ENCODE results near the gene ACSL1.

Gene ACSL1, protein sequence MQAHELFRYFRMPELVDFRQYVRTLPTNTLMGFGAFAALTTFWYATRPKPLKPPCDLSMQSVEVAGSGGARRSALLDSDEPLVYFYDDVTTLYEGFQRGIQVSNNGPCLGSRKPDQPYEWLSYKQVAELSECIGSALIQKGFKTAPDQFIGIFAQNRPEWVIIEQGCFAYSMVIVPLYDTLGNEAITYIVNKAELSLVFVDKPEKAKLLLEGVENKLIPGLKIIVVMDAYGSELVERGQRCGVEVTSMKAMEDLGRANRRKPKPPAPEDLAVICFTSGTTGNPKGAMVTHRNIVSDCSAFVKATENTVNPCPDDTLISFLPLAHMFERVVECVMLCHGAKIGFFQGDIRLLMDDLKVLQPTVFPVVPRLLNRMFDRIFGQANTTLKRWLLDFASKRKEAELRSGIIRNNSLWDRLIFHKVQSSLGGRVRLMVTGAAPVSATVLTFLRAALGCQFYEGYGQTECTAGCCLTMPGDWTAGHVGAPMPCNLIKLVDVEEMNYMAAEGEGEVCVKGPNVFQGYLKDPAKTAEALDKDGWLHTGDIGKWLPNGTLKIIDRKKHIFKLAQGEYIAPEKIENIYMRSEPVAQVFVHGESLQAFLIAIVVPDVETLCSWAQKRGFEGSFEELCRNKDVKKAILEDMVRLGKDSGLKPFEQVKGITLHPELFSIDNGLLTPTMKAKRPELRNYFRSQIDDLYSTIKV

DNA sequence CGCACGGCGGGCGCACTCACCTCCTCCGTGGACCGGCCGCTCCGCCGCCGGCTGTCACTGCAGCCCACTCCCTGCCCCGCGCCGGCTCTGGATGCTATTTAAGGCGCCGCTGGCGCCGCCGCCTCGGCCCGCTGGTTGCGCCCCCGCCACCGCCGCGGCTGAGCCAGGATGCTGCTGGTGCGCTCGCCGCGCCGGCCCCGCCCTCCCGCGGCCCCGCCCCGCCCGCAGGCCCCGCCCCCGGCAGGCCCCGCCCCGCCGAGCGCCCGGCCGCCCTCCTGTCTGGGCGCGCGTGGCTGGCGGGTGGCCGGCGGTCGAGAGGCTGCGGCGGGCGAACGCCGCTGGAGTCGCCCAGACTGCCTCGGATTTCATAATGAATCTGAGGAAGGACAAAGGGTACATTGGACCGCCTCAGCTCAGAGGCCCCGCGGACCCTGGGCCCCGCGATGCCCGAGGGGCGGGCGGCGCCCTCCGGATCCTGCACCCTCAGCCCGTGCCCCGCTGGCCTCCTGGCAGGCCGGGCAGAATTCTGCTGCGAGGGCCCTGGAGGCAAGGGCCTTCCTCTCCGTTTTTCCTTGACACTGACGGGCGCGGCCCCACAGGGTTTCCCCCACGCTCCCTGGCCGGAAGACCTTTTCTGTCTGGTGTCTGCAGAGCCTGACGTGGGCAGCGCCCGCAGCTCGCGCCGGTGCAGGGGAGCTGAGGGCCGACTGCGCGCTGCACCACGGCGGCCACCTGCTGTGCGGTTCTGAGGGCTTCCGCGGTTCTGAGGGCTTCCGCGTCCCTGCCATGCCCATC, at the start of gene ACSL1:
Gene ACSL1, minus strand, starts transcription at position 73 of the 795 bp plus-strand sequence. CDS start 22,454 bp downstream, outside the sequence.
- peak within 1 kb of the TSS; percentile 48 to 86 (median 61) for H3K4me3 ChIP-seq
- peak within 1 kb of the TSS; percentile 60 to 87 (median 83) for H3K27ac ChIP-seq

GRCh38 chr4:184873054-184873453, 47.3 kb upstream of the ACSL1 start:
- H3K27ac ChIP-seq: no peak overlapping the region
- H3K4me3 ChIP-seq: no peak overlapping the region

DNA sequence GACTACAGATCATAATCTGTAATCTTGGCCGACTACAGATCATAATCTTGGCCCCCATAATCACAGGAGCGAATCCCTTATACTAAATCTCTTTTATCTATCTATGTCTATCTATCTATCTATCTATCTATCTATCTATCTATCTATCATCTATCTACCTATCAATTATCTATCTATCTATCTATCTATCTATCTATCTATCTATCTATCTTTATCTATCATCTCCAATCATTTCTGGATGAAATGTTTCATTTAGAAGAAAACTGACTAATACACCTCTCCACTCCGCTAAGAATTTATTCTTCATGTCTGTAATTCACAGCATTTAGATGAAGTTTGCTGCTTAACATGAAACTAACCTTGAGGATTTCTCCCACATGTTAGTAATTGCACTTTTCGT, 45.0 kb upstream of the ACSL1 start:
- no peak overlapping the region for H3K27ac ChIP-seq
- no peak overlapping the region for H3K4me3 ChIP-seq

DNA sequence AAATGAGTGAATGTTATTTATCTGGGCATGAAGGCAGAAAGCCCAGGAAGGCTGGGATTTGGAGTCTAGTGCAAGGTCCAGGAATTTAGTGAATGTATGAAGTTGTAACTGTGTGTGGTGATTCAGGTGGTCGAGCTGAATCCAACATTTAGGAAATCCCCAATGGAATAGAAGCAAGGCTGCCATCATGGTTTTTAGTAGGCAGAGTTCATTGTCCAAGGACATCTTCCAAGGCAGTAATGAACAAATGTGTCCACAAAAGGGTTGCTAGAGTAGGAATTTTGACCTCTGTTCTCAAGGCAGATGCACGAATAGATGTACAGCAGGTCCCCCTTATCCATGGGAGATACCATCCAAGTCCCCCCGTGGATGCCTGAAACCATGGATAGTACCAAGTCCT, 42.9 kb upstream of the ACSL1 start:
- Histone ChIP-seq H3K4me3 (no peak overlapping the region), H3K27ac (no peak overlapping the region)

DNA sequence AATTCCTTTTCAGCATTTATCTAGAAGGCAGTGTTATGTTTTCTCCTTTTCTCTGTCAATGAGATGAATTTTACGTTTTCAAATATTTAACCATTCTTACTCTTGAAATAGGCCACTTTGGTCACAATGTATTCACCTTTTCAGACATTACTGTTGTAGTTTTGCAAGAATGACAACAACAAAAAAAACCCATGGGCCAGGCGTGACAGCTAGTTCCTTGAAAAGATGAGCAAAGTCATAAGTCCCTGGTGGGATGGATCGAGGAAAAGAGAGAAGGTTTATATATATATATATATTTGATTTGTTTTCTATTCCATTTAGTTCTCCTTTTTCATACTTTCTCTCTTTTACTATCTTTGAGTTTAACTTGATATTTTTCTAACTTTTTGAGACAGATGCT, 38.1 kb upstream of the ACSL1 start:
- H3K4me3 ChIP-seq: no peak overlapping the region
- H3K27ac ChIP-seq: no peak overlapping the region

DNA sequence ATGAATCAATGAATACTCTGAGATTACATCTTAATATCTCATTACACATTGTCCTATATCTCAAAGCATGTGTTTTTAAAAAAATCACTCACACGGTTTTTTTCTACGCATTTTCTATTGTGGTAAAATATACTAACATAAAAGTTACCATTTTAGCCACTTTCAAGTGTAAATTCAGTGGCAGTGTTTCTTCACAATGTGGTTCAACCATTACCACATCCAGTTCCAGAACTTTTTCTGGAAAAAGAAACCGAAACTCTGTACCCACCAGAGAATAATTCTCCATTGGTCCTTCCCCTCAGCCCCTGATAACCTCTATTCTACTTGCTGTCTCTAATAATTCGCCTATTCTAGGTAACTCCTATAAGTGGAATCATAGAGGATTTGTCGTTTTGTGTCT, 35.3 kb upstream of the ACSL1 start:
- no peak overlapping the region for H3K4me3 ChIP-seq
- H3K27ac ChIP-seq: no peak overlapping the region

DNA sequence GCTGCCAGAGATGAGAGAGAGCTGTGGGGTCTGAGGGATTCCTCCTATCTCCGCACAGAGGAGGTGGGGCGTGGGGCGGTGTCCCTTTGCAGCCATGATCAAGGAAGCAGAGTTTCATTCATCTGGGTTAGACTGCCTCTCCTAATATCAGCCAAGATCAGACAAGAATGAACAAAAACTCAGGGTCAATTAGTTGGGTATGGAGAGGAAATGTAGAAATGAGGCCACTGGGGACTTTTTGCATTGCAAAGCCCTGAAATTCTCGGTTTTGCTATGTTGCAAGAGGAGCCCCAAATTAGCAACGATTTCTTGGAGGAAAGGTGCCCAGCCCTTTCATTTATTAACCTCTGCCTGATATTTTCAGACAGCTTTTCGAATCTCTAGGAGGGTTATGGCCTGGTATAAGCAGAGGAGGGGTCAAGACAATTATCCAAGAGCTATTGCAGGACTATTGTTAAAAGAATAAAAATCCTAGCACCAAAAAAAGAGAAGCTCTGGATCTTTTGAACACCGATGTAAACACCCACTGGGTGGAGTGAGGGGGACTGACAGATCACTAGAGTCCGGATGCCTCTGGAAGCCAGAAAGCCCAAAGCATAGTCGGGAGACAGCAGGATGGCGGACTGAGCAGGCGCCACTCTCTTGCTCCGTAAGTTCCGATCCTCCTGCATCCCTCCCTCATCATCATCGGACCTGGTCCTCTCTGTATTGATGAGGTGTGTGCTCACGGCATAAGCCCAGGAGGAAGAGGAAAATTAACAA, 34.4 kb upstream of the ACSL1 start:
- Histone ChIP-seq H3K4me3 (no peak overlapping the region), H3K27ac (no peak overlapping the region)

DNA sequence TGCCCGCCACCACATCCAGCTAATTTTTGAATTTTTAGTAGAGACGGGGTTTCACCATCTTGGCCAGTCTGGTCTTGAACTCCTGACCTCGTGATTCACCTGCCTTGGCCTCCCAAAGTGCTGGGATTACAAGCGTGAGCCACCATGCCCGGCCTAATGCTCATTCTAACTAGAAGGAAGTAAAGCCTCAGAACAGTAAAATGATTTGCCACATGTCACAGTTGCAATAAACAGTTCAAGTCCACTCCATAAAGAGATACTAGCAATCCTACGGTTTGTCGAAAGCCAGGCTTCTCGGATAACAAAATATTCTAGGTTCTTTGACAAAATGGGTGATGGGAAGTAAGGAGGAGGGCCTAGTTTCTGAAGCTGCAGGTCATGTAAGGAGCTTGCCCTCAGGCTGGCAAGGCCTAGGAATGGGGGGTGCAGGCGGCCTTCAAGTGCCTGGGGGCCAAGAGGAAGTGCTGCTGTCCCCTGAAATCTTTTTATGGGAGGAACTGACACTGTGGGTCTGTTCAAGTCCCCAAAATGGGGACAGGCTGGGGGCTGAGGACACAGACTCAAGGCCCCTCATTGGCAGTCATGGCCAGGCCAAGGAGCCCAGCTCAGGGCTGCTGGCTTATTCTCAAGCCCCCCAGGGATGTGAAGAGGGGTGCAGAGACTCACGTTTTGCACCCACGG, 31.8 kb upstream of the ACSL1 start:
- H3K27ac ChIP-seq: peak overlapping the region in 1 of 21 experiments; percentile 7
- no peak overlapping the region for H3K4me3 ChIP-seq

DNA sequence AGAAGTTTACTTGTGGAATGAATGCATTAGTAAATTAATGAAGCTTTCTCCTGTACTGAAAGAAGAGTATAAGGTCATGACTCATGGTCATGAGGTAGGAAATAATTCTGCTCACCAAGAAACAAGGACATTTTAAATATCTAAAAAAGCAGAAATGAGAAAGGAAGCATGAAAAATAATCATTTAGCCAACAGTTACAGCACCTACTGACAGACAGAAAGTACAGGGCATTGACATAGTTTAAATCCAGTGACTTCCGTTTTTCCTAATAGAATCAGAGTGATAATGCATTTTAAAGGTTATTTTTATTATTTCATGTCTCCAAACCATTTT, 30.5 kb upstream of the ACSL1 start:
- Histone ChIP-seq H3K27ac (peak overlapping the region in 3 of 21 experiments; percentile 2 to 33 (median 30)), H3K4me3 (no peak overlapping the region)

- peak overlapping the region in 5 of 21 experiments; percentile 5 to 50 (median 45) for H3K27ac ChIP-seq
Observed at GRCh38 chr4:184854673-184855072, 28.9 kb upstream of the ACSL1 start.

DNA sequence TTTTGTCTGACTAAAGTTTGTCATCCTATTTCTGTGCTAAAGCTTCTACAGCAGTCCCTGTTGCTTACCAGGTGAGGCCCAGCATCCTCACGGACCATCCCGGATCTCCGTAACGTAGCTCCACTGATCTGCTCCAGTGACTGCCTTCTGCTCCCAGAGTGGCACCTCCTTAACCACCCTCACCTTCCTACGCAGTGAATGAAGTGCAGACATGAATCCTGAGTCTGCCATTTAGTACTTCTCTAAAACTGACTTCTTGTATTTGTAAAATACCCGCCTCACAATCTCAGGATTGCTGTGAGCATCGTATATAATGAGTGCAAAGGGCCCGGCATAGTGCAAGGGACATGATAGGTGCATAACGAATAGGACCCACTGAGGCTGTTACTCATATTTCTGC, 27.7 kb upstream of the ACSL1 start:
- H3K27ac ChIP-seq: peak overlapping the region in 1 of 21 experiments; percentile 50

More at GRCh38 chr4:184854673-184855072, 28.9 kb upstream of the ACSL1 start:
- no peak overlapping the region for H3K4me3 ChIP-seq

DNA sequence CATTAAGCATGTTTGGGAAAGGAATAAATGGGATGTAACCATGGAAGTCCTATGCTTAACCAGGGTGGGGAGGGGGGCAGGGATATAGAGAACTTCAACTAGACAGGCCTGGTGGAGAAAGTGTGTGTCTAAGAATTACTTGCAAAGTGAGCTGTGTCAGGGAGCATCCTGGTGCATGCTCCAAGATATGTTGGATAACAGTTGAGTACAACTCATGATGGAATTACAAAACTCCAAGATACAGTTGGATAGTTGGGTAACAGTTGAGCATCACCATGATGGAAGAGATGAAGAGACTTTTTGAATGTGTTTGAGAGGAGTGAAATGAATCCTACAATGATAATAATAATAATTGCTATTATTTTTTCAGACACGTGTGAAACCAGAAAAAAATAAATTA, 26.1 kb upstream of the ACSL1 start:
- no peak overlapping the region for H3K27ac ChIP-seq
- H3K4me3 ChIP-seq: no peak overlapping the region

More for the DNA sequence above, 27.7 kb upstream of the ACSL1 start:
- H3K4me3 ChIP-seq: no peak overlapping the region

DNA sequence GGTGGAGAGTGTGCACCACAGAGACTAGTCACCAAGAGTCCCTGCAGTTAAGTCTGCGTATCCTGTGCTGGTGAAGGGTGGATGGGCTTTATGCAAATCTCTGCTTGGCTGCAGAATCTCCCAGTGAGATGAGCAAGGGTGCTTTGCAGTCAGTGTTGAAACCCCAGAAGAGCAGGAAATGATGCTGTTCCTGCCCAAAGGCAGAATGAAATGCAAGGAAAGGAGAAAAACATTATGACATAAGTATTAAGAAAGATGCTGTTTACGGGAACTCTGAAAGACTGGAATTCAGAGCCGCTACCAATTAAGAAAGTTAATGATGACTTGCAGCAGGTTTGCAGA, 25.4 kb upstream of the ACSL1 start:
- no peak overlapping the region for H3K4me3 ChIP-seq
- H3K27ac ChIP-seq: peak overlapping the region in 1 of 21 experiments; percentile 17

- Histone ChIP-seq H3K27ac (peak overlapping the region in 5 of 21 experiments; percentile 6 to 55 (median 19)), H3K4me3 (no peak overlapping the region)
Observed at GRCh38 chr4:184850431-184851199, 24.8 kb upstream of the ACSL1 start.

DNA sequence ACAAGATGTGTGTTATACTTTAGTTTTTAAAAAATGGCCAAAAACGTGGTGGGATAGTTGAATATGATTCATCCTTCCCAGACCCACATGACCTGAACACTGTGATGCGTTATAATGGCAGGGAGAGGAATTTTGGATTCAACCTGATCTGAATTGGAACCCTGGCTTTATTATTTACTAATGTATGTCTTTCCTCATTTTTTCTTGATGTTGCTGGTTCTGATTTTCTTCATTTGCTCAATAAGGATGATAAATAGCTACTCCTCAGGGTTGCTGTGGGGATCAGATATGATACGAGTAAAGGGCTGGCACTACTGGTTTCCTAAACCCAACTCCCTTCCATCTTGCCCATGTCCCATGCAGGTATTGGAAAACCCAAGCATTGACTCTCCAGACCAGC, 24.2 kb upstream of the ACSL1 start:
- H3K27ac ChIP-seq: peak overlapping the region in 4 of 21 experiments; percentile 6 to 55 (median 18)
- no peak overlapping the region for H3K4me3 ChIP-seq

DNA sequence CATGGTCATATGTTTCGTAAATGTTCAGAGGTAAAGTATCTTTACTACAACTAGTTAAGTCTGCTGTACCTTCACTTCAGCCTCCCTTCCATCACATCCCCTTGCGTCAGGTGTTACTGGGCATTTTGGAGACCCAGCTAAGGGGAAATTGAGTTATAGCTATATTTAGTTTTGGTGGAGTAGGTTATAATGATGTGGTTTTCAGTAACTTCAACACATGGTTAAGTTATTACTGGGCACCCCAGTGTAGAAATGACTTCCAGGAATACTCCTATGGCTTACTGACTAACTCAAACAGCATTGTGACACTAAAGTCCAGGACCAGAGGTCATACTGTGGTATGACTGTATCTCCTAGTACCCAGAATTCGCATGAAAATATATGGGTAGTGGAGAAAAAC, 23.4 kb upstream of the ACSL1 start:
- Histone ChIP-seq H3K27ac (peak overlapping the region in 1 of 21 experiments; percentile 19), H3K4me3 (no peak overlapping the region)

GRCh38 chr4:184848510-184848909, 22.7 kb upstream of the ACSL1 start:
- no peak overlapping the region for H3K4me3 ChIP-seq
- H3K27ac ChIP-seq: no peak overlapping the region

GRCh38 chr4:184846531-184846930, 20.8 kb upstream of the ACSL1 start:
- Histone ChIP-seq H3K4me3 (no peak overlapping the region), H3K27ac (peak overlapping the region in 2 of 21 experiments; percentile 43 to 62)
